HG02973 (cell line): ENCODE results near the gene IFNK.

Source experiments
- ATAC-seq: cut with Tn5 transposase; IDR thresholded peaks from one replicate; pipeline ENCODE4 v1.9.1; 2021; ENCODE audit warnings: moderate library complexity; ENCODE audit not compliant: unreplicated experiment

IFNK gene

GRCh38 chr9:27537027-27537435 lies 12.9 kb downstream of the IFNK start:
- no peak for ATAC-seq

DNA sequence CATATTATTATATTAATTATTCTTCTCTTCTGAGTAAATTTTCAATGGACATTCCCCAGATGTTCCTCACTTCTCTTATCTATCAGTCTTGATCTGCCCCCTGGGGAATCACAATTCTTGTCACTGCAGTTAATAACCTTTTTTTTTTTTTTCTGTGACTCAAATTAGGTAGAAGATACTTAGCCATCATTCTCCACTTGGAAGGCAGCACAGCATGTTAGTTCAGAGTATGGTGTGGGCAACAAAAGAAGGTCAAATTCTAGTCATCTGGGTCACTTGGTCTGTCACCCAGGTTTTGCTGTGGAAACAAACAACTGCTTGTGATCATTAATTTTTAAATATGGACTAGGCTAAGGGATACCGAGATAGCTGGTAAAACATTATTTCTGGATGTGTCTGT lies 13.7 kb downstream of the IFNK start:
- no peak for ATAC-seq

DNA sequence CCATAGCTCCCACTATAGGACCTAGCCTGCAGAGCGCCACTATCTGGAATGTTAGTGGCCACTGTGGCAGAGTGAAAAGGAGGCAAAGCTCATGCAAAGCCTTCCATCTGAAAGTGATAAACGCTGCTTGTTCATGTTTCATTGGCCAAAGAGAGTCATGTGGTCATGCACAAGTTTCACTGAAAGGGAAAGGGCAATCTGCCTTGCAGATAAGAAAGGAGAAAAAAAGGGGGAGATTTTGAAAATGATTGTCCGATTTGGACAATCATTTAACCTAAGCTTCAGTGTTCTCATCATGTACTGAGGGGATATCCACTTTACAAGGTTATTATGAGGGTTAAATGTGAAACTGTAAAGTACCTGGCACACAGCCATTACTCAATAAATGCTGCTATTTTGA lies 14.6 kb downstream of the IFNK start:
- ATAC-seq: peak; percentile 43

DNA sequence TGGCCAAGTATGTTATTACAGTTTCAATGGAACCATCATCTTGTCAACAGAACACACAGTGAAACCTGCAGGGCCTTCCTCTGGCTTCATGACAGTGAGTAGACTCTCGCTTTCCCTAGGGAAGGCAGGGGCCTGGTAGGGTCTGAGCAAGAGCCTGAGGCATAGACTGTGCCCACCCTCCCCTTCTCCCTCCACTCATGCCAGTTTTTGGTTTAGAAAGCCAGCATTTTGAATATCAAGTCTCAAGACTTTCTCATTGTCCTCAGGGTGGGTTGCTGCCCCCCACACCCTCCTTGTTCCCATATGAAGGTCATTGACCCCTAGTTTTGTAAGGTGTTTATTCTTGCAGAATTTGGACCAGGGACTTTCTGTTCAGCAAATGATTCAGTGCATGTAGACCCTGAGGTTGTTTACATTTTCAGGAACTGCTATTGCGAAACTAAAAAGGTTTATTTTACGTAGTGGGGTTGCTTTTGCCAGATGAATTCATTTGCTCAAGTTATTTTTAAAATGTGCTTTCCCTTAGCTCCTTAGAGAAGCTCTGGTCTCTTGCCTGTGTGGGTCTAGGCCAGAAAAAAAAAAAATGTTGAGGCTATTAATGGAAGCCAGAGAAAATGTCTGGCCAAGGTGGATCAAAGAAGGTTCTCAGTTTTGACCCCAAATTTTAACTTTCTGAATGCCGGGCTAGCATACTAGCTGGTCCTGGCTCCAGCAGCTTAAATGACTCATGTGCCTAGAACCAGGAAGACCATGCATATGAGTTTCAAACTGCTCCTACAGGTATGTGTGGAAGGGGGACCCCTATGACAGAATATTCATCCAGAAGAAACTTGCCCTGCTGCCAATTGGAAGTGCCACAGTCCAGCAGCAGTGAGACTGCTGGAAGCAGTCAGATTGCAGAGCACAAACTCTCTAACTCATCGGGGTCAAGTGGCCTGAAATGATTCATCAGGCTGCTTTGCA lies 15.7 kb downstream of the IFNK start:
- no peak for ATAC-seq

DNA sequence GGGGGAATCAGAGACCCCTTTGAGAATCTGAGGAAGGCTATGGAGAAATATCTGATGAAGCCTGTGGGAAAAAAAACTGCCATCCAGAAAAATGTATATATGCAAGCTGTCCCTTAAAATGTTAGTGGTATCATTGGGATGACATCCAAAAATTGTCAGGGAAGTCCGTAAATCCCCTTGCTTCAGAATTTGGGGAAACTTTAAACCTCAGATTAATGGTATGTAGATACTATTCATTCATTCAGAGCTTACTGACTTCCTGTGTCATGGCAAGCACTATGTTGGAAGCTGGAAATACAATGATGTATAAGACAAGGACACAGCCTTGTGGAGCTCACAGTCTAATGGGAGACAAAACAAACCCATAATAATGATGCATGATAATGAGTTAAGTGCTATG lies 16.4 kb downstream of the IFNK start:
- no peak for ATAC-seq

- no peak for ATAC-seq
Observed at GRCh38 chr9:27541740-27542139, 17.6 kb downstream of the IFNK start.

DNA sequence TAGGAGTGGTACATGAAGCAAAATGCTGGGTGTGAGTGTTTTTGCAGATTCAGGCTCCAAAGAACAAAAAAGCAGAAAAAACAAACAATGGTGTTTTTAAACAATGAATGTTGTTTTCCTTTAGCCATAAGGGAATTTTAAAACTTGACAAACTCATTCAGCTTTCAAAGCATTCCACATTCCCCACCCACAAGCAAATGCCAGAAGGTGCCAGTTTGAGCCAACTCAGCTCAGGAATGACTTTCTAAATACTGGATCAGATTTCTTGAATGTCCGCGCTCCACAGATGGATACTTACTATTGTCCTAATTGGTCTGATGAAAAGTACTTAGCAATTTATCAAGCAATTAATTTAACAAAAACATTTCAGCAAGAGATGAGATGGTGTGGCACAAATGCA lies 18.4 kb downstream of the IFNK start:
- ATAC-seq: no peak

DNA sequence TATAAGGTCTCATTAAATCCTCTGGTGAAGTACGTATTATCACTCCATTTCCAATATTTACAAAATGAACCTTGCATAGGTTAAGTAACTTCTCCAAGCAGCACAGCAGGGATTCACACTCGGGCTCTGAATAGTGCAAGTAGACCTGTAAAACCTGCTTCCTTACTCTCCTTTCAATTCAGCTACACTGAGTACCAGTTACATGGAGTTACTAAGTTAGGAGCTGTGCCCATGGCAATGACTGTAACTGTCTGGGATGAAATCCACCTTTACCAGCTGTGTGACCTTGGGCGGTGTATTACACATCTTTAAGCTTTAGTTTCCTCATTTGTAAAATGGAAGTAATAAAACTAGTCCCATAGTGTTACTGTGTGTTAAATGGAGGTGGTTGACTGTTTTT lies 21.4 kb downstream of the IFNK start:
- no peak for ATAC-seq

DNA sequence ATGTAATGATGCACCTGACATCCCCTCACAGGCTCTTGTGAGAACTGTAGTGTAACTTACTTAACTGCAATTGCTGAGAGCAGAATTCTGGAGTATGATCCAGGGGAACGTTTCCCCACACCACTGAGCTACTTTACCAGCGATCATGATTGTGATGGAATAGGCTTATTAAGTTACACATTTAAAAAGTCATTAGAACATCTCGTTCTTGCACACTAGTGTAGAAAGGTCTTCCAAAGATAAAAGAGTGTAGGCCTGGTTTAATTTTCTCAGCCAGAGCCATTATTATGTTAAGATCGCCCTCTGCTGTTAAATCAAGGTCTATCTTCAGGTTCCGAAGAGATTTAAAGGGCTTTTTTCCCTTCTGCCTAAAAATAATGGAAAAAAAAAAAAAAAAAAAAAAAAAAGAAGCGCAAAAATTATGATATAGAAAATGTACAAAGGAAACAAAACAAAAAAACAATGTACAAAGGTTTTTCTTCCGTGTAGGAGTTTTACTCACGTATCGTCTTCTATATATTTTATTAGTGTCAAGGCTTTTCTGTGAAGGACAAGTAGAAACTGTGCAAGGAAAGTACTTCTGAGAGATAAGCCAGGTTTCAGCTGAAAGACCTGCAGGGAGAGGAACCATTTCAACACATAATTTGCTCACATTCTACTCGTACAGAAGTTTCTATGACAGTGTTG lies 24.1 kb downstream of the IFNK start:
- no peak for ATAC-seq

DNA sequence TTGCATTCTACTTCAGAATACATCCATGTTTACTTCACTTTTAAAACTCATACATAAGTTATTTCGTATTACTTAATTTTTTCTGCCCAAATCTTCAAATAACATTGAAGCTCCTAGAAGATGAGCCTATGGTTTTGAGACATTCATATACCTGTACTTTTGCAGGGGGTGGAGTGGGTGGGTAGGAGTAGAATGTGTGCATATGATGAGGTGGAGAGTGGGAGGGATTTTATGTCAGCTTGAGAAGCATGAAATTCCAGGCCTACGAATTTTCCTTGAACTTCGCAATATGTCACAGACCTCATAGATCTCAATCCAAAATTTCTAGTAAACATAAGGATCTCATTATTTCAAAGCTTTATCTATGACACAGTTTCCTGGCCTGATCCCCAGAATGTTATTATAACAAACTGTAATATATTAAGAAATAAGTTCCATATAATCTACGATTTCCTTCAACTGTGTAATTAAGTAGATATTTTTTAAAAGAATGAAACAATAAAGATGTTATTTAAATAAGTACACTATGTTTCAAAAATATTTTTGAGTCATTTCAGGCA lies 25.2 kb downstream of the IFNK start:
- ATAC-seq: no peak

- no peak for ATAC-seq
Observed at GRCh38 chr9:27554712-27555111, 30.6 kb downstream of the IFNK start.

GRCh38 chr9:27556470-27556869 lies 32.4 kb downstream of the IFNK start:
- no peak for ATAC-seq

GRCh38 chr9:27558307-27558706 lies 34.2 kb downstream of the IFNK start:
- ATAC-seq: no peak

DNA sequence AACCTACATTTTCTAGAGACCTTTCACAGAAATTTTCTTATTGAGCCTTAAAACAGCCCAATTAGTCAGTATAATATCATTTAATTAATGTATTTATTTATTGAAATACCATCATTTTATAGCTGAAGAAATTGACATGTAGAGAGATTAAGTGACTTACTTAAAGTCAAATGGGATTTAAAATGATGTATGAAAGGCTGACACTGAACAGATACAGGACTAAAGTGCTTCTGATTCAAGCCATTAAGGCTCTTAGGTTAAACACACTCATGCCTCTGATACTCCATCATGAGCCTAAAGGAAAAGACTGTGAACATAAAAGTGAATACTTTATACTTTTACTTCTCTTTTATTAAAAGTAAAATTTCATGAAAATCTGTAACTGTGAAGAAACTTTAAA lies 36.4 kb downstream of the IFNK start:
- no peak for ATAC-seq

- peak; percentile 63 for ATAC-seq
Observed at GRCh38 chr9:27561685-27562084, 37.6 kb downstream of the IFNK start.

- ATAC-seq: no peak
Observed at GRCh38 chr9:27563738-27564430, 39.8 kb downstream of the IFNK start.

DNA sequence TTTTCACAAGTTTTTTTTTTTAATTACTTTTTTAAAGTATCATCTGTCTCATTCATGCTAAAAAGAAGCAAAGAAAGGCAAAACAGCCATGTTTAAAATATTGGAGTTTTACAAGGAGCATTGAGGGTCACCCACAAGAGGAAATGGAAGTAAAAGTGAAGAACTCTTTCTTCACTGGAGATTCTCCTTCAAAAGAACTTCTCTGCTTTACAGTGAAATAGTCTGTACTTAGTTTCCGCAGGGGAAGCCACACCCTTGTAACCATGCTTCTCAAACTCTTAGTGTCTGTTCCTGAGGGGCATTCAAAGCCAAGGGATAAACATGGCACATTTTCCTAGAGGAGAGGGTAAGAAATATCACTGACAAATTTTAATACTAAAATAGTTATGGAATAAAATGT lies 40.6 kb downstream of the IFNK start:
- ATAC-seq: no peak

DNA sequence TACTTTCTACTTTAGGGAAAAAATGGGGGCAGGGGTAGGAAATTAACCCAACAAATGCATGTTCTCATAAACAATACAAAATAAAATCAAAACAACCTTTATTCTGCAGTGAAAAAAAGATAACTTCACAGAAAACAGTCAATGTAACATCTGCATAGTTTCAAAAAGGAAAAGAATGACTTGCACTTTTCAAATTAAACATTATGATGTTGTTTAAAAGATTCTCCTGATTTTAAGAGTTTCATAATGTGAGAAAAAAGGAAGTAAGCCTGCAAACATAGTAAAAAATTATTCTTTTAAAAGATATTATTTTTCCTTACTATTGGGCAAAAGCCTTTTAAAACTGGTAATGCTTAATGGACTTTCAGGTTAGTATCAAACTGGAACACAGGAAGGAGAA lies 41.6 kb downstream of the IFNK start:
- no peak for ATAC-seq

GRCh38 chr9:27566118-27566517 lies 42.0 kb downstream of the IFNK start:
- no peak for ATAC-seq

- ATAC-seq: no peak
Observed at GRCh38 chr9:27569406-27569805, 45.3 kb downstream of the IFNK start.

GRCh38 chr9:27571011-27571410 lies 46.9 kb downstream of the IFNK start:
- no peak for ATAC-seq
